Activated T-cell treated with anti-CD3 and anti-CD28 coated beads, Interleukin-2, amount 50 U/mL, for 1 hour (primary cell): Measurements from ENCODE around the gene CACNA1B.
A peak's percentile ranks its signal among the peaks of the same experiment; 100 is the strongest.
"Not testable (repeated sequence)": the region's sequence is repeated elsewhere in the genome, so short reads cannot be mapped to it uniquely, and the experiment has no call there.

ENCODE experiments used
- DNase-seq: peaks from one replicate; pipeline ENCODE4 v3.0.0-alpha.2; 2020

Gene CACNA1B

GRCh38 chr9:138120511-138121437, 243.2 kb downstream of the CACNA1B start:
- no peak for DNase-seq

GRCh38 chr9:138121438-138122050, 244.0 kb downstream of the CACNA1B start:
- DNase-seq = no peak

- DNase-seq = no peak
These were observed 244.6 kb downstream of the CACNA1B start for GRCh38 chr9:138122201-138122600.

GRCh38 chr9:138122676-138123075, 245.1 kb downstream of the CACNA1B start:
- no peak for DNase-seq

- no peak for DNase-seq
These were observed 245.5 kb downstream of the CACNA1B start for GRCh38 chr9:138123086-138123485.

GRCh38 chr9:138126090-138126857, 248.7 kb downstream of the CACNA1B start:
- DNase-seq = not testable (repeated sequence)

GRCh38 chr9:138126858-138127584, 249.4 kb downstream of the CACNA1B start:
- DNase-seq = not testable (repeated sequence)

- DNase-seq = not testable (repeated sequence)
These were observed 250.4 kb downstream of the CACNA1B start for GRCh38 chr9:138128027-138128426.

- not testable (repeated sequence) for DNase-seq
These were observed 251.7 kb downstream of the CACNA1B start for GRCh38 chr9:138129318-138129717.

- not testable (repeated sequence) for DNase-seq
These were observed 255.5 kb downstream of the CACNA1B start for GRCh38 chr9:138132946-138133705.

- DNase-seq = not testable (repeated sequence)
These were observed 257.0 kb downstream of the CACNA1B start for GRCh38 chr9:138134581-138134980.

- DNase-seq = not testable (repeated sequence)
These were observed 261.5 kb downstream of the CACNA1B start for GRCh38 chr9:138139096-138139495.

- DNase-seq = not testable (repeated sequence)
These were observed 263.4 kb downstream of the CACNA1B start for GRCh38 chr9:138140980-138141379.

- DNase-seq = not testable (repeated sequence)
These were observed 265.1 kb downstream of the CACNA1B start for GRCh38 chr9:138142528-138143244.

GRCh38 chr9:138143491-138143890, 265.9 kb downstream of the CACNA1B start:
- DNase-seq = not testable (repeated sequence)

GRCh38 chr9:138147556-138147955, 270.0 kb downstream of the CACNA1B start:
- peak; percentile 44 for DNase-seq

GRCh38 chr9:138149672-138150656, 272.4 kb downstream of the CACNA1B start:
- DNase-seq = peak; percentile 69

GRCh38 chr9:138155788-138156187, 278.2 kb downstream of the CACNA1B start:
- DNase-seq = not testable (repeated sequence)

GRCh38 chr9:138166793-138167192, 289.2 kb downstream of the CACNA1B start:
- not testable (repeated sequence) for DNase-seq
